H1 (cell line): ENCODE measurements around the gene NEO1.

Experiments
- CHD2 ChIP-seq: IDR thresholded peaks from 2 replicates; pipeline ENCODE4 v1.6.1; 2012; ENCODE audit warnings: low read length, improper control_type of control experiment
- CREB1 ChIP-seq: IDR thresholded peaks from 2 replicates; pipeline ENCODE4 v1.6.1; 2012; ENCODE audit warnings: inconsistent platforms
- CTCF ChIP-seq, 3 experiments: IDR thresholded peaks; 1 replicate in 2 of 3; 2 replicates in 1 of 3; pipeline versions ENCODE4 v1.5.1 to v1.6.1; 2011; ENCODE audit warnings: low read length in 3 of 3, mild to moderate bottlenecking in 3 of 3, inconsistent platforms in 2 of 3, low read depth in 1 of 3, moderate library complexity in 1 of 3; ENCODE audit not compliant: insufficient read depth in 1 of 3; ENCODE audit errors: control extremely low read depth in 1 of 3
- MAFK ChIP-seq: IDR thresholded peaks from 2 replicates; pipeline ENCODE4 v1.6.1; 2012; ENCODE audit warnings: low read depth, mild to moderate bottlenecking, improper control_type of control experiment, low read length
- POLR2A ChIP-seq, 2 experiments: IDR thresholded peaks; 1 replicate in 1 of 2; 2 replicates in 1 of 2; pipeline ENCODE4 v1.6.1; 2011; ENCODE audit warnings: low read depth in 2 of 2, low read length in 2 of 2, mild to moderate bottlenecking in 2 of 2; ENCODE audit errors: control extremely low read depth in 1 of 2

GRCh38 chr15:73239564-73240215 is 187.4 kb downstream of the NEO1 start:
- peak in 2 of 3 experiments; percentile 48 to 61; a peak in 3 of 4 replicates for TF ChIP-seq CTCF (IDR thresholded peaks at IDR 0.05; ENCODE audit: control extremely low read depth in 1 of 3, insufficient read depth in 1 of 3, low read depth in 1 of 3, low read length in 3 of 3)
- TF ChIP-seq MAFK: no peak
- TF ChIP-seq CHD2: no peak
- no peak for TF ChIP-seq POLR2A (IDR thresholded peaks at IDR 0.05; ENCODE audit: control extremely low read depth in 1 of 2, low read depth in 2 of 2, low read length in 2 of 2)
- no peak for TF ChIP-seq CREB1
